HepG2 (cell line): Measurements from ENCODE around the gene VMO1. TPM values are rescaled to one million over a fixed set of nuclear protein-coding genes. Genes with fewer than 3 reads are reported as not detected.

ENCODE experiments used
- ATRX ChIP-seq: sonication (generic); formaldehyde crosslinking; IDR thresholded peaks from 2 replicates; pipeline ENCODE4 v1.4.0; 2020; ENCODE audit warnings: missing genetic modification reagents, borderline replicate concordance
- GMEB2 ChIP-seq: IDR thresholded peaks from 2 replicates; pipeline ENCODE4 v1.6.1; 2016; ENCODE audit warnings: missing biosample characterization, missing genetic modification reagents, low read depth
- MZF1 ChIP-seq: sonication (generic); formaldehyde crosslinking; IDR thresholded peaks from 2 replicates; pipeline ENCODE4 v1.8.1; 2023; ENCODE audit warnings: mild to moderate bottlenecking, missing genetic modification reagents, borderline replicate concordance
- NFKBIZ ChIP-seq: IDR thresholded peaks from 2 replicates; pipeline ENCODE4 v1.6.1; 2018; ENCODE audit warnings: missing genetic modification reagents, missing compliant biosample characterization
- PRDM10 ChIP-seq: sonication (generic); formaldehyde crosslinking; IDR thresholded peaks from 2 replicates; pipeline ENCODE4 v1.4.0; 2020; ENCODE audit warnings: low read depth, missing genetic modification reagents
- SOX13 ChIP-seq, 3 experiments: fragments of 450-650 bp in 1 of 3; sonication (generic) in 1 of 3; formaldehyde crosslinking in 1 of 3; IDR thresholded peaks in 2 of 3; conservative IDR thresholded peaks in 1 of 3; 2 replicates each; pipeline versions ENCODE4 v1.5.0 to v1.6.1; 2016 to 2020; ENCODE audit warnings: antibody characterized with exemption in 1 of 3, mild to moderate bottlenecking in 1 of 3, missing compliant biosample characterization in 1 of 3, missing genetic modification reagents in 1 of 3, moderate library complexity in 1 of 3
- SOX5 ChIP-seq: IDR thresholded peaks from 2 replicates; pipeline ENCODE4 v1.6.1; 2016; ENCODE audit warnings: borderline replicate concordance
- TBL1XR1 ChIP-seq: fragments of 150-350 bp; IDR thresholded peaks from 2 replicates; pipeline ENCODE4 v1.6.1; 2014; ENCODE audit warnings: borderline replicate concordance, low read length; ENCODE audit not compliant: partially characterized antibody
- U2AF2 ChIP-seq: fragments of 200-400 bp; formaldehyde crosslinking; IDR thresholded peaks from 2 replicates; pipeline ENCODE4 v1.6.1; 2017; ENCODE audit warnings: low read depth, mild to moderate bottlenecking, low read length
- ZNF33A ChIP-seq: sonication (generic); formaldehyde crosslinking; IDR thresholded peaks from 2 replicates; pipeline ENCODE4 v1.5.1; 2020; ENCODE audit warnings: missing genetic modification reagents, mild to moderate bottlenecking, moderate library complexity, borderline replicate concordance
- ZNF407 ChIP-seq: sonication (generic); formaldehyde crosslinking; IDR thresholded peaks from one replicate; pipeline ENCODE4 v1.5.1; 2020; ENCODE audit warnings: mild to moderate bottlenecking, missing genetic modification reagents; ENCODE audit errors: not compliant biosample characterization
- polyA plus RNA-seq, 8 experiments: library from polyadenylated mRNA; depleted of rRNA in 3 of 8; stranded (reverse) in 7 of 8; unstranded in 1 of 8; fragments of >200 nt; fragmentation: Illumina TruSeq in 4 of 8; extraction: Trizol in 4 of 8; gene quantifications; 2 replicates each; pipeline versions ENCODE4 v1.2.1 to v1.2.3, GENCODE V29; 2011 to 2016; ENCODE audit warnings: low read depth in 4 of 8, missing spikeins in 1 of 8, mixed read lengths in 1 of 8; ENCODE audit not compliant: insufficient read depth in 1 of 8
- total RNA-seq, 5 experiments: library from RNA; depleted of rRNA; stranded (reverse); fragments of >200 nt; fragmentation: Illumina TruSeq; extraction: Trizol; gene quantifications; 2 replicates each; pipeline ENCODE4 v1.2.3, GENCODE V29; 2016; ENCODE audit warnings: low read depth in 1 of 5

VMO1 gene
- total and polyA plus RNA-seq, 2 of the 13 experiments (the other 11 are each of a cell fraction or from before 2014, with no cell fraction given), result not detected

- no peak for TF ChIP-seq TBL1XR1
- no peak for TF ChIP-seq GMEB2 (CRISPR knock-in tag)
- TF ChIP-seq PRDM10 (CRISPR knock-in tag), result no peak
- TF ChIP-seq SOX5 (CRISPR knock-in tag), result no peak
- no peak for TF ChIP-seq ZNF407
- TF ChIP-seq NFKBIZ (CRISPR knock-in tag), result no peak
- TF ChIP-seq MZF1 (CRISPR knock-in tag), result no peak
- no peak for TF ChIP-seq ZNF33A (CRISPR knock-in tag)
- TF ChIP-seq ATRX (CRISPR knock-in tag), result no peak
- no peak for TF ChIP-seq SOX13 (IDR thresholded peaks at IDR 0.05)
- no peak for TF ChIP-seq SOX13 (CRISPR knock-in tag; conservative IDR thresholded peaks at IDR 0.05 in 1 of 2, IDR thresholded peaks at IDR 0.05 in 1 of 2)
- no peak for TF ChIP-seq U2AF2
Observed at GRCh38 chr17:4739122-4740024, 46.8 kb downstream of the VMO1 start, which contains the start of the genes CXCL16 and ZMYND15 (continued).
